Stimulated activated CD4-positive, alpha-beta T cell treated with anti-CD3 and anti-CD28 coated beads, Interleukin-4, amount 100 ng/mL, for 48 hours (primary cell): ENCODE data around the gene KYAT1.

Source experiments
- DNase-seq, 2 donors: peaks; one replicate each; pipeline ENCODE4 v3.0.0-alpha.2; 2020; ENCODE audit warnings: low read depth in 2 of 2

KYAT1 gene

DNA sequence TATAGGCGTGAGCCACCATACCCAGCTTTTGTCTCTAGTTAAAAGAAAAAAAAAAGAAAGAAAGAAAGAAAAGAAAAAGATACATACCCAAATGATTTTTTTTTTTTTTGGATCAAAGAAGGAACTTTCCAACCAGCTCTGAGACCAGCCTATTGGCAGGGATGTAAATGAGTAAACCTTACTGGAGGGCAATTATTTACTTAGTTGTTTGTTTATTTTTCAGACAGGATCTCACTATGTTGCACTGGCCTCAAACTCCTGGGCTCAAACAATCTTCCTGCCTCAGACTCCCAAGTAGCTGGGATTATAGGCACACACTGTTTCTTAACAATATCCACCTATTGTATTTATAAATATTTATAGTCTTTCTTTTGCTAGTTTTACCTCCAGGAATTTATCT, 41.2 kb downstream of the KYAT1 start:
- DNase-seq: no peak

DNA sequence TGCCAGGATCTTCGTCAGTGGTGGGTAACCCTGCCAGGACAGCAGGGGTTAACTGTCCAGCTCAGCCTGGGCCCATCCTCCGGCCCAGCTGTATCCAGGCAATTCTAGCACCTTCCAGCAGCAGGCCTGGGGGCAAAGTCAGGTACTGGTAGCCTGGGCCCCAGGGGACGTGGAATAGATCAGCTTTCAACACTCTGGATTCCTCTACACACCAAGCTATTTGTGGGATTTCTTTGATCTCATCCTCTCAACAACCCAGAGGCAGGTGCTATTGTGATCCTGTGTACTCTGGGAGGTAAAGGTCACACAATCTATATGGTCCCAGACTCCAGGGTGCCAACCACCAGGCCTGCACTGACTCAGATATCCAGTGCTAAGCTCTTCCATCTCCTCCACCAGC, 43.4 kb downstream of the KYAT1 start:
- DNase-seq: no peak

DNA sequence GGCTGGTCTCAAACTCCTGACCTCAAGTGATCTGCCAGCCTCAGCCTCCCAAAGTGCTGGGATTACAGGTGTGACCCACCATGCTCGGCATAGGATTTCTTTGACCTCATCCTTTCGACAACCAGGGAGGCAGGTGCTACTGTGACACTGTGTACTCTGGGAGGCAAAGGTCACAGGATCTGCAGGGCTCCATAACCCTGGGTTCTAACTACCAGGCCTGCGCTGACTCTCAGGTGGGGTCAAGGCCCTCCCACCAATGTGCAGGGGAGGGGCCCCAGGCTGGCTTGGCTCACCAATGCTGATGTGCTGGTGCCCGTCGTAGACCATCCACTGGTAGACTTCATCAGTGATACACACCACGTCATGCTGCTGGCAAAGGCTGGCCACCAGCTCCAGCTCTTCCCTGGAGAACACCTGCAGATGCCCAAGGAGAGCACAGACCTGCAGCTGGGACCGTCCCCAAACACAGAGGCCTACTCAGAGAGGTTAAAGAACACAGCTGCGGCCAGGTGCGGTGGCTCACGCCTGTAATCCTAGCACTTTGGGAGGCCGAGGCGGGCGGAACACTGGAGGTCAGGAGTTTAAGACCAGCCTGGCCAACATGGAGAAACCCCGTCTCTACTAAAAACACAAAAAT, 45.1 kb downstream of the KYAT1 start:
- no peak for DNase-seq

DNA sequence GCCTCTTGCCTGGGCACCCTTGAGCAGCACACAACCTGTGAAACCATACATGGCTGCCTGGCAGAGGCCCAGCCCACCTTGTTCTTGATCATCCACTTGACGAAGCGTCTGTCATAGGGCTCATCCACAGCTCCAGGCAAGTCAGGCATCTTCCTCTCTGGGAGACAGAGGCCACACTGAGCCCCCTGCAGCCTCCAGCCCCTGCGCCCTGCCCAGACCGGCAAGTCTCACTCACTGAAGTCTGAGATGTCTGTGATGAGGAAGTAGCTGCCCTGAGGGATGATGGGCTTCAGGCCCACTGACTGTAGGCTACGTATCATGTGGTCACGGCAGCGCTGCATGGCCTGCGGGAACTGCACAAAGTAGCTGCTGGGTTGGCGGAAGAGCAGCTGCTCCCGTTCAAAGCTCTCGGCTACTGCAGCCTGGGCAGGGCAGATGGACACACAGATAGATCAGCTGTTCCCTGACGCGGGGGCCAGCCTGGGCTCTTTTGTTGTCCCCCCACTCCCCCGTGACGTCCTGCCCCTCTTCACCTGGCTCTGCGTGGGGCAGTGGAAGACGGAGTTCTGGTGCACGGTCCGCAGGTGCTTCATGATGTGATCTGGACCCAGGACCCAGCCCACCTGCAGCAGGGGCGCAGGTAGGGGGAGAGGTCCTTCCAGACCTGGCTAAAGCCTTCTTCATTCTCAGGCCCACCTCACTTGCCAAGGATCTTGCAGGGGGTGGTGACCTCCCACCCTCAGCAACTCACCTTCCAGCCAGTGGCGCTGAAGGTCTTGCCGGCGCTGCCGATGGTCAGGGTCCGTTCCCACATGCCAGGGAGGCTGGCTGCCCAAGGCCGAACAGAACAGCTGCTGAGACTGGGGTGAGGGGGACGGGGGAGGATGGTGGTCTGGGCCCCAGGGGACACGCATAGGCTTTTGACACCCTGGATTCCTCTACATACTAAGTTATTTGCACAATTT, 46.2 kb downstream of the KYAT1 start:
- no peak for DNase-seq

DNA sequence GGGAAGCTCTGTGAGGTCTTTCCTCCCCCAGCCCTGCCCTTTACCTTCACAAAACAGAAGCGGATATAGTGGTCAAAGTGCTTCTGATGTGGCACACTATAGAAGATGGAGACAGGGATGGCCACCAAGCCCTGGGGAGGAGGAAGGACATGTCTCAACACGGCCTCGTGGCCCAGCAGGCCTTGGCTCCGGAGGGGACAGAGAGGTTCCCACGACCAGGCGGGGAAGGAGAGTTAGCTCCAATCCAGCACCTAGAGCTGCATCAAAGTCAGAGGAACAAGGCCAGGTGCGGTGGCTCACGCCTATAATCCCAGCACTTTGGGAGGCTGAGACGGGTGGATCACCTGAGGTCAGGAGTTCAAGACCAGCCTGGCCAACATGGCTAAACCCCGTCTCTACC, 48.1 kb downstream of the KYAT1 start:
- no peak for DNase-seq

DNA sequence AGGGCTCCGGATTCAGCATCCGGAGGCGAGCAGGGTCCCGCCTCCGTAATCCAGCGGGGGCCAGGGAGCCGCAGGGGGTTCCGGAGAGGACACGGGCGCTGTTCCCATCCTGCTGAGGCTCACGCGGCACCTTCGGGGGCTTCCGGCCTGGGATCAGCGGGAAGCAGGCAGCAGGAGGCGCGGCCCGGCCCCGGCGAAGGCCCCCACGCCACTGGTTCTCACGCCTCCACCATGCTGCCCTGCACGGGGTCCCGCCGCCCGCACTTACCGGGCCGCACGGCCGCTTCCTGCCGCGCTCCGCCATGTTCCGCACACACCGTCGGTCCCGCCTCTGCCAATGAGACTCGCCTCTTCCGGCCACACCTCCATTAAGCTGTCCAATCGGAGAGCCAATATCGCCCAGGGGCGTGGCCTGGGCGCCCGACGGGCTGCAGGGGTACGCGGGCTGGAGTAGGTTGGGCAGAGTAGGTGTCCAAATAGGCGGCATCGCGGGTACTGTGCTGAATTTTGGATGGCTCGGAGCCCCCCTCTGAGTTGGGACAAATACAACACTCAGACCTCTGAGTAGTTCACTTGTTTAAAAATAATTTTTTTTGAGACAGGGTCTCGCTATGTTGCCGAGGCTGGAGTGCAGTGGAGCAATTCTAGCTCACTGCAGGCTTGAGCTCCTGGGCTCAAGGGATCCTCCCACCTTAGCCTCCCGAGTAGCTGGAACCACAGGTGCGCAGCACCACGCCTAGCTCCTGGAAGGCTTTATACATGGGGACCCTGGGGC, 52.1 kb downstream of the KYAT1 start, which contains the start of gene SPOUT1:
SPOUT1 (minus strand) TSS at position 318 of the 775 bp plus-strand sequence; CDS start at position 304, 14 bp downstream.
- peak; percentile 87 to 93 for DNase-seq

DNA sequence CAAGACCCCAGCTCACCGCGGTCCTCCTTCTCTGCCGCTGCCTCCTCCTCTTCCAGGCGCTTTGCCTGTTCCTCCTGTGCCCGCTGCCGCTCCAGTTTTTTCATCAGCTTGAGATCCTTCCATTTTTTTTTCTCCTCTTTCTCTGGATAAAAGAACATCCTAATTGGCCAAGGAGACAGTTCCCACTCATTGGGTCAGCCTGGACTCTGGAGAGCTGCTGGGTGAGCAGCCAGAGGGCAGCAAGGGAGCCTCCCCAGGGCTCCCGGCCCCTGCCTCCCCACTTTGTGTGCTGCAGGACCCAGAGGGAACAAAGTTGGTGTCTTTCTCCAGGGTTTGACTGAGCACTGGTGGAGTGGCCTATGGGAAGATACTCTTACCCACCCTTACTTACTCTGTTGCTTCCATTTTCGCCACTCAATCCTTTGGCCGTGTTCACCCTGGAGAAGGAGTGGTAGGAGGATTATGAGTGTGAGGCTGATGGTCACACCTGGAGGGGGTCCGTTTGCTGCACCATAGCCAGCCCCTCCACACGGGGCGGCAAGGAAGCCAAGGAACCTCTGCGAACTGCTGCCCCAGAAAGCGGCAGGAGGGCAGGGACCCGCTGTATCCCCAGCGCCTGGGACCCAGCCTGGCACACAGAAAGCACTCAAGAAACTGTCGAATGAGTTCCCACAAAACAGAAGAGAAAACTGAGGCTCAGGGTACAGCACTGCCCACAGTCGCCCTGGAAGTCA, 52.9 kb downstream of the KYAT1 start:
- no peak for DNase-seq

DNA sequence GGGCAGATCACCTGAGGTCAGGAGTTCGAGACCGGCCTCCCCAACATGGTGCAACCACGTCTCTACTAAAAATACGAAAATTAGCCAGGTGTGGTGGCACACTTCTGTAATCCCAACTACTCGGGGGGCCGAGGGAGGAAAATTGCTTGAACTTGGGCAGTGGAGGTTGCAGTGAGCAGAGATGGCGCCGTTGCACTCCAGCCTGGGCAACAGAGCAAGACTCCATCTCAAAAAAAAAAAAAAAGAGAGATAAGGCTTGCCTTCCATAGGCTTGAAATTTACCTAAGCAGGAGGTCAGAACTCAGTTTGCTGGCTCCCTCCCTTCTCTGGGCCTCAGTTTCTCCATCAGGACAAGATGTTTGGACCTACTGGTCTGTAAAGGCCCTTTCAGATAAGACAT, 53.5 kb downstream of the KYAT1 start:
- no peak for DNase-seq

DNA sequence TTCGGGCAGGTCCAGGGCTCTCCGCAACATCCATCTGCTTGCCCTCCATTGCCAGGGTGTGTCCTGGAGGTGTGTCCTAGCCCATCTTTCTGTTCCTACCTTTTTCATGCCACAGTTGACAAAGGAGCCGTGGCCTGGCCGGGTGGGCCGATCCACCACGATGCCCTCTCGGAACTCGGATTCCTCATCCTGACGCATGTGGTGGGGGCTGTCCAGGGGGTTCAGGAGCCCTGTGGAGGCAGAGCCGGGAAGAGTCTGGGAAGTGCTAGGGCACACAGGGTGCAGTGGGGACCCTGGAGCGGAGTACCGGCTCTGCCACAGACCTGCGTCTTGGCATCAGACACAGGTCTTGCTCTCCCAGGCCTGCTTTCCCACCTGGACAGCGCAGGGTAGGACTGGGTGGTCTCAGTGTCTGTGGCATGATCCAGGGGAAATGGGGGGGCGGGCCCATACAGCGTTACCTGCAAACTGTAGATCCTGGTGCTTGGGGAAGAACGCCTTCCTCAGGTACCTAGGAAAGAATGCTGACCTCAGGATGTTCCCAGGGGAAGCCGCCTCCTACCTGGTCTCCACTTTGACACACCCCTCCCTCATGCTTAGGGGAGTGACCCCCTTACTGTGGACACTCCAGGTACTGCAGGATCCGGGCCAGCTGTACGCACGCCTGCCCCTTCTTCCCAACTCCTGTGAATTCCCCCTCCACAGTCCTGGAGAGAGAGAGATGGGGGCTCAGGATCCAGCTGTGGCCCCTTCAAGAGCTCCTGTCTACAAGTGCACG, 55.6 kb downstream of the KYAT1 start:
- no peak for DNase-seq

DNA sequence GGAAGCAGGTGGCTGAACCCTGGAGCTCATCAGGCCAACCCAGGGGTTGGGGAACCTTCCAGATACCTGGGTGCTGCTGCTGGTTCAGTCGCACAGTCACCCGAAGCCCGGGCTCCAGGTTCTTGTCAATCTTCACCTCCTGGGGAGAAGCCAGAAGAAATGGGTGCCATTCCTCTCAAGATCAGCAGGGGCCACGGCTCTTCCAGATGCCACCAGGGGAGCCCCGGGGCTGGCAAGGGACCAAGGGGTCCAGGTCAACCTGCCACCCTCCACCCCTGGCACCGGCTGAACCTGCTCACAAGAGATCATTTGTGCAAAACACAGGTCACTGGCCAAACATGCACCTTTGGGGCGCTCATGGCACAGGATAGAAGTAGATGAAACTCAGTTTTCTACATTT, 56.8 kb downstream of the KYAT1 start:
- no peak for DNase-seq

DNA sequence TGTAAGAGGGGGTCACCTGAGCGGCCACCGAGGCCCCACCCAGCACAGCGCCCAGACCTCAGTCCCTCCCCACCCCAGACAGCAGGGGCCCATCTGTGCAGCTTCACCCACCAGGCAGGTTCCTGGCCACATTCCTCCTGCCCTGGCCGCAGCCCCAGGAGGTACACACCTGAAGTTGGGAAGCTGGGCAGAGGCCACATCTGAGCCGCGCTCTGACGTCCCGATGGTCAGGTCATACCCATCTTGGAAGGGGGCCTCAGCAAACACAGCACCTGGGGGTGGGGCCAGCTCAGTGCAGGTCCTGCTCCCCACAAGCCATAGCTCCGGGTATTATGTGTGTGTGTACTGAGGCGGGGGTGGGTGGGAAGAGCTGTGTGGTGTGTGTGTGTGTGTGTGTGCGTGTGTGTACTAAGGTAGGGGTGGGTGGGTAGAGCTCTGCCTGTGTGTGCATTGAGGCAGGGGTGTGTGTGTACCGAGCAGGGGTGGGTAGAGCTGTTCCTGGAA, 57.8 kb downstream of the KYAT1 start:
- DNase-seq: no peak

DNA sequence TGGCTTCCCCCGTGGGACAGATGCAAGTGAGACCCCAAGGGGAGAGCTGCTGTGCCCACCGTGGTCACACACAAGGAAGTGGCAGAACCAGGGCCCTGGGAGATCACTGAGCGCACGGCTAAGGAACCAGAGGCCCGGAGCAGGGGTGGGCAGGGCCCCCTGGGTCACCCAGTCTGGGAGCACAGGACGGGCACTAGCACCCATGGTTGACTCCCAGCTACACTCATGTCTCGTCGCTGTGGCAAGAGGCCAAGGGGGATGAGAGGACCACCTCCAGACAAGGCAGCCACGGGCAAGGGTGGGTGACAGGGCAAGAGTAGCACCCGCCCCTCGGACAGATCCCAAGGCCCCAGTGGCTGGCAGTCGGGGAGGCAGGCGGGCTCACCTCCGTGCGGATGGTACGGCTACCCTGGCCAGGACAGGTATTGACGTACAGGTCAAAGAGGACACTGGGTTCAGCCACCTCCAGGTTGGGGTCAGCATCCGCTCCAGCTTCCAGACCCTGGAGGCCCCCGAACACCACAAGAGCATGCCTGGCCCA, 58.3 kb downstream of the KYAT1 start:
- no peak for DNase-seq

DNA sequence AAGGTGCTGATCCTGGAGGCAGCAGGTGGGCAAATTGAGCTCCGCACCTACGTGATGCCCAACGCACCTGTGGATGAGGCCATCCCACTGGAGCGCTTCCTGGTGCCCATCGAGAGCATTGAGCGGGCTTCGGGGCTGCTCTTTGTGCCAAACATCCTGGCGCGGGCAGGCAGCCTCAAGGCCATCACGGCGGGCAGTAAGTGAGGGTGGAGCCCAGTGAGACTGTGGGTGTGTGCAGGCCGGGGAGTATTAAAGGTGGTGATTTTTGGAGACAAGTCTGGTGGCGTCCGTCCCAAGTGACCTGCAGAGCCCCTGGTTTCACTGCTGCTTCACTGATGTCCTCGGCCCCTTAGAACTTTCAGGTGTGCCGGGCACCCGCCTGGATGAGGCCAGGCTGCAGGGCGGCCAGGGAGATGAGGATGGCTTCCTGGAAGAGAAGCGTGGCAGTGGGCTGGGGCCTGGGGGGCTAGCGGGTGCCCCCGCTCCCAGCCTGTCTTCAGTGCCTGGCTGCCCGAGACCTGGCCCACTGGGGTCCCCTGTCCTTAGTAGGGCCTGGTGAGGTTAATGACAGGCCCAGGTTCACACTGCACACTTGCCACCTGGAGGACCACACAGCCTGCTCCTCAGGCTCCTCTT, 59.2 kb downstream of the KYAT1 start:
- no peak for DNase-seq

DNA sequence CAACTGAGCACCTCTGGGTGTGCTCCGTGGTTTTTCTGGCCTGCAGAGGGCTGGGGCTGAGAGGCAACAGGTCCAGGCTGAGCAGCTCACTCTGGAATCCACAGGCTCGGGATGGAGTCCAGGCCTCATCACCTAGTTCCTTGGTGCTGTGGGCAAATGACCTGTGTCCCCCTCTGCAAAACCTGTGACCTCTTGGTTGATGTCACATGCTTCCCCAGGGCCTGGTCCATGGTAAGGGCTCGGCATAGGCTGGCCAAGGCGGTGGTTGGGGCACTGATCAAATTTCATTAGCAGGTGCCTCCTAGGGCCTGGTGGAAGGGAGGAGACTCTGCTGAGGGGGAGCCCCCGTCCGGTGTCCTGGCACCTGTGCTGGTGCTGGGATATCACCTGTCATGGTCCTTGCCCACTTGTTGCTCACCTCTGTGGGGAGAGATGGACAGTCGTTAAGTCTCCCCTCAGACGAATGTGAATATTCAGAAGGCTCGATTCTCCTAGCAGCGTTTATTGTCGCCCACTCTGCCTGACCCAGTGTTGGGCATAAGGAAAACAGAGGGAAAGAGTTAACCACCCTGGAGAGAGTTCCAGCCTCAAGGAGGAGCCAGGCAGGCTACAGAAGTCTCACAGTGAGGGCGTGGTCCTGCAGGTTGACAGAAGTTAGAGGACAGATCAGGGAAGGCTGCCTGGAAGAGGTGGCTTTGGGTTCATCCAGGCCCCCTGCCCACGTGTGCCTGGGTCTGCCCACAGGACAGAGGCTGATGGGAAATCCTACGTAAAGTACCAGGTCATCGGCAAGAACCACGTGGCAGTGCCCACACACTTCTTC, 60.0 kb downstream of the KYAT1 start:
- DNase-seq: no peak

DNA sequence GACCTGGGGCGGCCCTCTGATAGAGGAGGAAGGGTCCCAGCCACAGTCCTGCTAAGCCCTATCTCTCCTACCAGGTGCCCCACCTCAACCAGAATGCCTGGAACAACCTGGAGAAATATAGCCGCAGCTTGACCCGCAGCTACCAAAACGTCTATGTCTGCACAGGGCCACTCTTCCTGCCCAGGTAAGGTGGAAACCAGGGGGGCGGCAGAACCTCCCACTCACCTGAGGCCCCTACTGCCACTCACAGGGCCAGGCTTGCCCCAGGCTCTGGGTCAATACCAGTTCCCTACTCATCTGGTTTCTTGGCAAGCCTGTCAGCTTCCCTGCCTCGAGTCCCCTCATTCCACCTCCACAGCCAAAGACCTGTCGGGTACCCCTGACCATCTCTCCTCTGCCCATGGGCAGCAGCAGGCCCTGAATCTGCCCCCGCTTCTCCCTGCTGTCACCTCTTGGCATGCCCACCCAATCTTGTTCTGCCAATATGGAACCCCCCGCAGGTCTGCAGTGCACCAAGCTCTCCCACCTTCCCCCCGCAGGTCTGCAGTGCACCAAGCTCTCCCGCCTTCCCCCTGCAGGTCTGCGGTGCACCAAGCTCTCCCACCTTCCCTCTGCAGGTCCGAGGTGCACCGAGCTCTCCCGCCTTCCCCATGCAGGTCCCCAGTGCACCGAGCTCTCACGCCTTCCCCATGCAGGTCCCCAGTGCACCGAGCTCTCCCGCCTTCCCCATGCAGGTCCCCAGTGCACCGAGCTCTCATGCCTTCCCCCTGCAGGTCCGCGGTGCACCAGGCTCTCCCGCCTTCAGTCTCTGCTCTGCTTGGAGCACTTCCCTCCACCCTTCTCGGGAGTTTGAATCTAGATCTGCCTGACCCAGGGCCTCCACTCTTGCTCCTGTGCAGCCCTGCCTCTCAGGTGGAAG, 60.8 kb downstream of the KYAT1 start:
- DNase-seq: no peak

DNA sequence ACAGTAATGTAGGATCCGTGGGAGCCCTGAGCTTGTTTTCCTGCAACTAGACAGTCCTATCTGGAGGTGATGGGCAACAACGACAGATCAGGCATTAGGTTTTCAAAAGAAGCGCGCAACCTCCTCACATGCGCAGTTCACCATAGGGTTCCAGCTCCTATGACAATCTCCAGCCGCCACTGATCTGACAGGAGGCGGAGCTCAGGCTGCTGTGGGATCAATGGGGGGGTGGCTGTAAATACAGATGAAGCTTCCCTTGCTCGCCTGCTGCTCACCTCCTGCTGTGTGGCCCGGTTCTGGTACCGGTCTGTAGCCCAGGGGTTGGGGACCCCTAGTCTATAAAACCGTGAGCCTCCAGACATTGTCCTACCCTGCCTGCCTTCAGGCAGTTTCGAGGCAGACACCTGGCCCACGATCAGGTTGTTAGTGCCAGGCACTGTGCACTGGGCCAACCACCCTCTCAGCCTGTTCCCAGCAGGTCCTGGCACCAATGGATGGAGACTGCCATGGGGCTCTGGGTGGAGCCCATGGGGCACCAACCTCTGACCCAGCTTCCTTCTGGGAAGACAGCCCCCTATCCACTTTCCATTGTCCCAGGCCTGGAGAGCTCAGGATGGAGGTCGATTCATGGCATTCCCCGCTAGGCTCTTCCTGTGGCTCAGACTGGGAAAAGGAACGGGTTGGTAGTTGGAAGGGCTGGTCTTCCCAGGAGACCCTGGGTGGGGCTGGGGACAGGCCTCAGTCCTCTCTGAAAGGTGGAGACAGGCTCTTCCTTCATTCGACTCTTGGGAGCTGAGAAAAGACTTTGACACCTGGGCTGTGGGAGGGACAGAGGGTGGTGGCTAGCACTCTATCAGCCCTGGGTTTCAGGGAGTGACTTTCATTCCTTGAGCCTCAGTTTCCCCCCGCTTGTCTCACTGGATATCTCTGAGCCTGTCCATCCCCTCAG, 61.8 kb downstream of the KYAT1 start:
- DNase-seq: no peak
